ENCODE measurements around the gene DEFB121.

DEFB121 gene

GRCh38 chr20:31414381-31414780 is 8.4 kb upstream of the DEFB121 start:
- Histone ChIP-seq H2BK5ac (ENCODE audit: low read length) (no peak overlapping the region), H3K14ac (ENCODE audit: low read length) (no peak overlapping the region), H3K4me3 (ENCODE audit: low read length in 2 of 2) (no peak overlapping the region), H3K9ac (ENCODE audit: low read depth, low read length, poor library complexity) (no peak overlapping the region), H3K36me3 (replicated peaks in 1 of 2; ENCODE audit: control insufficient read depth in 2 of 2, insufficient read depth in 2 of 2, low read length in 2 of 2) (no peaks in the 10 kb centered on the region), H2AK5ac (ENCODE audit: low read depth, low read length) (no peak overlapping the region), H3K18ac (ENCODE audit: low read length) (no peak overlapping the region), H3K27ac (replicated peaks; ENCODE audit: low read length) (no peak overlapping the region), H3K79me1 (ENCODE audit: low read depth, low read length) (no peaks in the 10 kb centered on the region), H3K27me3 (ENCODE audit: control insufficient read depth in 3 of 3, insufficient read depth in 3 of 3, low read depth in 1 of 3, low read length in 3 of 3) (no peaks in the 10 kb centered on the region), H3K4me1 (ENCODE audit: control insufficient read depth in 2 of 2, insufficient read depth in 1 of 2, low read depth in 1 of 2, low read length in 2 of 2) (no peaks in the 10 kb centered on the region), H3K4ac (ENCODE audit: low read length) (no peak overlapping the region), H4K91ac (ENCODE audit: low read depth, low read length, poor library complexity) (no peak overlapping the region), H2AFZ (ENCODE audit: low read length) (no peak overlapping the region), H2BK120ac (ENCODE audit: low read depth, low read length) (no peak overlapping the region), H4K8ac (ENCODE audit: low read depth, low read length) (no peak overlapping the region), H2BK12ac (ENCODE audit: low read length) (no peak overlapping the region), H2BK15ac (ENCODE audit: low read length) (no peak overlapping the region), H3K23ac (ENCODE audit: low read depth, low read length, poor library complexity) (no peak overlapping the region), H3K4me2 (ENCODE audit: insufficient read depth, low read length, poor library complexity, severe bottlenecking) (no peak overlapping the region), H3K9me3 (replicated peaks in 1 of 2; ENCODE audit: control insufficient read depth in 2 of 2, insufficient read depth in 1 of 2, low read depth in 1 of 2, low read length in 2 of 2) (peaks cover 0 to 10% of the 10 kb centered on the region in 2 donors)
- no peak for DNase-seq (ENCODE audit: low spot score)
- WGBS, 2 donors (ENCODE audit: extremely low coverage in 2 of 2, insufficient read length in 2 of 2, insufficient replicate concordance in 1 of 2) = no CpG with 5 or more reads among the region's 6 CpGs

GRCh38 chr20:31410011-31410410 is 4.0 kb upstream of the DEFB121 start:
- H3K4me2 ChIP-seq (ENCODE audit: insufficient read depth, low read length, poor library complexity, severe bottlenecking) = no peak overlapping the region
- no peak overlapping the region for H3K23ac ChIP-seq (ENCODE audit: low read depth, low read length, poor library complexity)
- no peak for DNase-seq (ENCODE audit: low spot score)
- no peak overlapping the region for H3K18ac ChIP-seq (ENCODE audit: low read length)
- no peak overlapping the region for H2BK12ac ChIP-seq (ENCODE audit: low read length)
- H3K14ac ChIP-seq (ENCODE audit: low read length) = no peak overlapping the region
- H3K4me1 ChIP-seq (ENCODE audit: control insufficient read depth in 2 of 2, insufficient read depth in 1 of 2, low read depth in 1 of 2, low read length in 2 of 2) = no peaks in the 10 kb centered on the region
- no peaks in the 10 kb centered on the region for H3K79me1 ChIP-seq (ENCODE audit: low read depth, low read length)
- H4K8ac ChIP-seq (ENCODE audit: low read depth, low read length) = no peak overlapping the region
- WGBS, 2 donors (ENCODE audit: extremely low coverage in 2 of 2, insufficient read length in 2 of 2, insufficient replicate concordance in 1 of 2) = no CpG with 5 or more reads among the region's 1 CpG
- H3K27me3 ChIP-seq (ENCODE audit: control insufficient read depth in 3 of 3, insufficient read depth in 3 of 3, low read depth in 1 of 3, low read length in 3 of 3) = no peaks in the 10 kb centered on the region
- no peak overlapping the region for H2BK120ac ChIP-seq (ENCODE audit: low read depth, low read length)
- H3K36me3 ChIP-seq (replicated peaks in 1 of 2; ENCODE audit: control insufficient read depth in 2 of 2, insufficient read depth in 2 of 2, low read length in 2 of 2) = no peaks in the 10 kb centered on the region
- H3K4ac ChIP-seq (ENCODE audit: low read length) = no peak overlapping the region
- no peak overlapping the region for H3K4me3 ChIP-seq (ENCODE audit: low read length in 2 of 2)
- no peak overlapping the region for H4K91ac ChIP-seq (ENCODE audit: low read depth, low read length, poor library complexity)
- no peak overlapping the region for H3K9ac ChIP-seq (ENCODE audit: low read depth, low read length, poor library complexity)
- H2BK15ac ChIP-seq (ENCODE audit: low read length) = no peak overlapping the region
- no peak overlapping the region for H3K27ac ChIP-seq (replicated peaks; ENCODE audit: low read length)
- H2BK5ac ChIP-seq (ENCODE audit: low read length) = no peak overlapping the region
- no peak overlapping the region for H2AK5ac ChIP-seq (ENCODE audit: low read depth, low read length)
- no peak overlapping the region for H2AFZ ChIP-seq (ENCODE audit: low read length)
- H3K9me3 ChIP-seq (replicated peaks in 1 of 2; ENCODE audit: control insufficient read depth in 2 of 2, insufficient read depth in 1 of 2, low read depth in 1 of 2, low read length in 2 of 2) = peaks cover 0 to 21% of the 10 kb centered on the region in 2 donors

- H3K9ac ChIP-seq (ENCODE audit: low read depth, low read length, poor library complexity) = no peak overlapping the region
- no CpG with 5 or more reads among the region's 1 CpG for WGBS, 2 donors (ENCODE audit: extremely low coverage in 2 of 2, insufficient read length in 2 of 2, insufficient replicate concordance in 1 of 2)
- no peaks in the 10 kb centered on the region for H3K4me1 ChIP-seq (ENCODE audit: control insufficient read depth in 2 of 2, insufficient read depth in 1 of 2, low read depth in 1 of 2, low read length in 2 of 2)
- no peak overlapping the region for H2AFZ ChIP-seq (ENCODE audit: low read length)
- no peak for DNase-seq (ENCODE audit: low spot score)
- no peak overlapping the region for H3K27ac ChIP-seq (replicated peaks; ENCODE audit: low read length)
- no peak overlapping the region for H2BK15ac ChIP-seq (ENCODE audit: low read length)
- H3K36me3 ChIP-seq (replicated peaks in 1 of 2; ENCODE audit: control insufficient read depth in 2 of 2, insufficient read depth in 2 of 2, low read length in 2 of 2) = no peaks in the 10 kb centered on the region
- no peaks in the 10 kb centered on the region for H3K79me1 ChIP-seq (ENCODE audit: low read depth, low read length)
- H2BK5ac ChIP-seq (ENCODE audit: low read length) = no peak overlapping the region
- H3K14ac ChIP-seq (ENCODE audit: low read length) = no peak overlapping the region
- no peak overlapping the region for H3K23ac ChIP-seq (ENCODE audit: low read depth, low read length, poor library complexity)
- H4K91ac ChIP-seq (ENCODE audit: low read depth, low read length, poor library complexity) = no peak overlapping the region
- no peak overlapping the region for H3K4me2 ChIP-seq (ENCODE audit: insufficient read depth, low read length, poor library complexity, severe bottlenecking)
- H3K9me3 ChIP-seq (replicated peaks in 1 of 2; ENCODE audit: control insufficient read depth in 2 of 2, insufficient read depth in 1 of 2, low read depth in 1 of 2, low read length in 2 of 2) = peaks cover 0 to 37% of the 10 kb centered on the region in 2 donors
- no peak overlapping the region for H4K8ac ChIP-seq (ENCODE audit: low read depth, low read length)
- no peak overlapping the region for H3K18ac ChIP-seq (ENCODE audit: low read length)
- no peak overlapping the region for H2BK12ac ChIP-seq (ENCODE audit: low read length)
- H2AK5ac ChIP-seq (ENCODE audit: low read depth, low read length) = no peak overlapping the region
- H2BK120ac ChIP-seq (ENCODE audit: low read depth, low read length) = no peak overlapping the region
- peaks cover 0 to 5% (median 0%) of the 10 kb centered on the region in 3 experiments for H3K27me3 ChIP-seq (ENCODE audit: control insufficient read depth in 3 of 3, insufficient read depth in 3 of 3, low read depth in 1 of 3, low read length in 3 of 3)
- H3K4me3 ChIP-seq (ENCODE audit: low read length in 2 of 2) = no peak overlapping the region
- H3K4ac ChIP-seq (ENCODE audit: low read length) = no peak overlapping the region
Measured at GRCh38 chr20:31403886-31404285, 2.1 kb downstream of the DEFB121 start.

DNA sequence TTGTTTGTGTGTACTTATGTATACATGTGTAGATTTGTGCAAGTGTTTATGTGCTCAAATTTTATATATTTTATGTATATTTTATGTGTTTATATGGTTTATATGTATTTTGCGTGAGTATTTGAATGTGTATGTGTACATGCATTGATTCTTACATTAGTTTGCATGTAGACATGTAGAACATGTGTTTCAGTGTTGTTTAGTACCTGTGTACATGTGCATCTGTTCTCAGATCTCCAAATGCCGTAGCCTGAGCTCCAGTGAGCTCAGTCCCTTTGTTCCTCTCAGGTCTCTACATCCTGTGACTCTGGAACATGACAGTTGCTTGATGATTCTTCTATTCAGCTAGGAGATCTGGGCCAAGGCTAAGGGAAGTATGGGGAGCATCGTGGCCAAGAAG is 11.1 kb downstream of the DEFB121 start:
- Histone ChIP-seq H3K18ac (ENCODE audit: low read length) (no peak overlapping the region), H3K4me1 (ENCODE audit: control insufficient read depth in 2 of 2, insufficient read depth in 1 of 2, low read depth in 1 of 2, low read length in 2 of 2) (no peaks in the 10 kb centered on the region), H3K27me3 (ENCODE audit: control insufficient read depth in 3 of 3, insufficient read depth in 3 of 3, low read depth in 1 of 3, low read length in 3 of 3) (no peaks in the 10 kb centered on the region), H3K9ac (ENCODE audit: low read depth, low read length, poor library complexity) (no peak overlapping the region), H2AK5ac (ENCODE audit: low read depth, low read length) (no peak overlapping the region), H3K23ac (ENCODE audit: low read depth, low read length, poor library complexity) (no peak overlapping the region), H4K8ac (ENCODE audit: low read depth, low read length) (no peak overlapping the region), H2BK120ac (ENCODE audit: low read depth, low read length) (no peak overlapping the region), H4K91ac (ENCODE audit: low read depth, low read length, poor library complexity) (no peak overlapping the region), H2AFZ (ENCODE audit: low read length) (no peak overlapping the region), H3K4me2 (ENCODE audit: insufficient read depth, low read length, poor library complexity, severe bottlenecking) (no peak overlapping the region), H3K79me1 (ENCODE audit: low read depth, low read length) (no peaks in the 10 kb centered on the region), H2BK15ac (ENCODE audit: low read length) (no peak overlapping the region), H3K4ac (ENCODE audit: low read length) (no peak overlapping the region), H3K27ac (replicated peaks; ENCODE audit: low read length) (no peak overlapping the region), H3K9me3 (replicated peaks in 1 of 2; ENCODE audit: control insufficient read depth in 2 of 2, insufficient read depth in 1 of 2, low read depth in 1 of 2, low read length in 2 of 2) (peaks cover 0 to 32% of the 10 kb centered on the region in 2 donors), H2BK12ac (ENCODE audit: low read length) (no peak overlapping the region), H3K14ac (ENCODE audit: low read length) (no peak overlapping the region), H3K4me3 (ENCODE audit: low read length in 2 of 2) (no peak overlapping the region), H3K36me3 (replicated peaks in 1 of 2; ENCODE audit: control insufficient read depth in 2 of 2, insufficient read depth in 2 of 2, low read length in 2 of 2) (no peaks in the 10 kb centered on the region), H2BK5ac (ENCODE audit: low read length) (no peak overlapping the region)
- WGBS, 2 donors (ENCODE audit: extremely low coverage in 2 of 2, insufficient read length in 2 of 2, insufficient replicate concordance in 1 of 2) = 92% methylated on average over 1 of the region's 3 CpGs; no CpG with 5 or more reads in 1 of the 2 donors
- DNase-seq (ENCODE audit: low spot score) = no peak
